Colonic mucosa (tissue), 4 donors: ENCODE results near the gene SLC12A7. TPM values are rescaled to one million over a fixed set of nuclear protein-coding genes. Genes with fewer than 3 reads are reported as not detected.

Source experiments
- DNase-seq: peaks from one replicate; pipeline ENCODE4 v3.0.0-alpha.2; 2020
- H3K27ac ChIP-seq: fragments of 200-600 bp; one replicate; pipeline ENCODE4 v1.8.0; 2021
- H3K27me3 ChIP-seq: fragments of 200-600 bp; one replicate; pipeline ENCODE4 v1.8.0; 2021
- H3K36me3 ChIP-seq: fragments of 200-600 bp; one replicate; pipeline ENCODE4 v1.8.0; 2021
- H3K4me1 ChIP-seq: fragments of 200-600 bp; one replicate; pipeline ENCODE4 v1.8.0; 2021; ENCODE audit warnings: mild to moderate bottlenecking
- H3K4me3 ChIP-seq: fragments of 200-600 bp; one replicate; pipeline ENCODE4 v1.8.0; 2021
- H3K9ac ChIP-seq, 2 donors: one replicate each; pipeline ENCODE4 v1.7.0; 2013; ENCODE audit warnings: control low read depth in 2 of 2, low read depth in 2 of 2, low read length in 2 of 2
- H3K9me3 ChIP-seq: fragments of 200-600 bp; one replicate; pipeline ENCODE4 v1.8.0; 2021
- intact Hi-C: fragments of 100-400 bp; cut with DNase I; formaldehyde crosslinking; loops from one replicate; pipeline ENCODE4 v1.14.1; 2022
- total RNA-seq, 2 donors: library from RNA; stranded (reverse); fragmentation: NEBNext Ultra II Directional in 1 of 2; extraction: Animal tissue kit (Norgen Biotek cat#: 25700) in 1 of 2; gene quantifications; one replicate each; pipeline ENCODE4 v1.2.1, GENCODE V29; 2021
- TF ChIP-seq, protein P1 (sequence below): fragments of 200-600 bp; IDR thresholded peaks from one replicate; pipeline ENCODE4 v1.8.0; 2022; ENCODE audit warnings: antibody characterized with exemption, mild to moderate bottlenecking
- donor health status: healthy.
- donor health status: DM: no; HTN: no; CAD: no.
- donor health status: DM: no; HTN: no; CAD: no.

Gene SLC12A7
- total RNA-seq, 2 donors from 2014 or later, result 64.6 to 81.2 TPM

DNA sequence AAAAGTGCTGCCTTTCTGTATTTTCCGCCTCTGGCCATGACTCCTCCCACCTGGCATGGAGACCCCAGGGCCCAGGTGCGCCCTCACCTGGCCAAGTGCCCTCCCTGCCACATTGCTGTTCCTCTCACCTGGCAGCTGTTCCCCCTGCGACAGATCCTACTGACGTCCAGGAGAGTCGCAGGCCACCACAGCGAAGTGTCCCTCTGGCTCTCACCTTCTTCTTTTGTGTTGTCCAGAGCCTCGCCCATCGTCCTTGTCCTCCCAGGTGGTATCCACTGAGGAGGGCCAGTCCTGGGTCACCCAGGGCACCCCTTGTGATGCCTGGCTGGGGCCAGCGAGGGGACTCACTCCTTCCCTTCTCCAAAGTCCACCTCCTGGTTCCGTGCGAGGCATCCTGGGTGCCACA is 100.6 kb downstream of the SLC12A7 start:
- Histone ChIP-seq H3K36me3 (no peaks in the 10 kb centered on the region), H3K27ac (no peak overlapping the region), H3K9ac (no peak overlapping the region), H3K4me1 (no peaks in the 10 kb centered on the region), H3K27me3 (peaks cover 47% of the 10 kb centered on the region), H3K9me3 (no peaks in the 10 kb centered on the region), H3K4me3 (no peak overlapping the region)
- intact Hi-C loops, result loop anchor here (5.0 kb wide), 1 partner anchor 89 kb away; no protein-coding TSS in a partner anchor
- peak; percentile 53 for DNase-seq
- TF ChIP-seq, protein P1, sequence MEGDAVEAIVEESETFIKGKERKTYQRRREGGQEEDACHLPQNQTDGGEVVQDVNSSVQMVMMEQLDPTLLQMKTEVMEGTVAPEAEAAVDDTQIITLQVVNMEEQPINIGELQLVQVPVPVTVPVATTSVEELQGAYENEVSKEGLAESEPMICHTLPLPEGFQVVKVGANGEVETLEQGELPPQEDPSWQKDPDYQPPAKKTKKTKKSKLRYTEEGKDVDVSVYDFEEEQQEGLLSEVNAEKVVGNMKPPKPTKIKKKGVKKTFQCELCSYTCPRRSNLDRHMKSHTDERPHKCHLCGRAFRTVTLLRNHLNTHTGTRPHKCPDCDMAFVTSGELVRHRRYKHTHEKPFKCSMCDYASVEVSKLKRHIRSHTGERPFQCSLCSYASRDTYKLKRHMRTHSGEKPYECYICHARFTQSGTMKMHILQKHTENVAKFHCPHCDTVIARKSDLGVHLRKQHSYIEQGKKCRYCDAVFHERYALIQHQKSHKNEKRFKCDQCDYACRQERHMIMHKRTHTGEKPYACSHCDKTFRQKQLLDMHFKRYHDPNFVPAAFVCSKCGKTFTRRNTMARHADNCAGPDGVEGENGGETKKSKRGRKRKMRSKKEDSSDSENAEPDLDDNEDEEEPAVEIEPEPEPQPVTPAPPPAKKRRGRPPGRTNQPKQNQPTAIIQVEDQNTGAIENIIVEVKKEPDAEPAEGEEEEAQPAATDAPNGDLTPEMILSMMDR, result peak; percentile 43

DNA sequence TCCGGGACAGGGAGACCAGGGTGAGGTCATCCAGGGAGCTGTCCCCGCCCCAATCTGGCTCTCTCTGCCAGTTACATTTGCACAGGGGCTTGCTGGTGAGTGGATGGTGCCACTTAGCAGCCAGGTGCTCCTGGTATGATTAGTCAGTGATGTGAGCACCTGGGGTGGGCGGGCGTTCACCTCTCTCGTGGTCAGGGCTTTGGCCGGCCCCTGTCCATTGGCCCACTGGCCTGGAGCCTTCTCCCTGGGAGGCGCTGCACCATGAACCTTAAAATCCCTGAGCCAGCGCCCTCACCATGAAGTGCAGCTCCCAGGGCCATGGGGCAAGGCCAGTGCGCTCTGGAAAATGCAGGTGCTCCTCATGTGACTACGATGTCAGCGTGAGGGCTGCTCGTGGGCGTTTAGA is 101.2 kb downstream of the SLC12A7 start:
- Histone ChIP-seq H3K9me3 (no peaks in the 10 kb centered on the region), H3K9ac (no peak overlapping the region), H3K36me3 (no peaks in the 10 kb centered on the region), H3K4me1 (no peaks in the 10 kb centered on the region), H3K4me3 (no peak overlapping the region), H3K27ac (no peak overlapping the region), H3K27me3 (peaks cover 53% of the 10 kb centered on the region)
- no peak for DNase-seq
- intact Hi-C loops, result loop anchor here (5.0 kb wide), 1 partner anchor 88 kb away; no protein-coding TSS in a partner anchor
- TF ChIP-seq, protein P1, result no peak

DNA sequence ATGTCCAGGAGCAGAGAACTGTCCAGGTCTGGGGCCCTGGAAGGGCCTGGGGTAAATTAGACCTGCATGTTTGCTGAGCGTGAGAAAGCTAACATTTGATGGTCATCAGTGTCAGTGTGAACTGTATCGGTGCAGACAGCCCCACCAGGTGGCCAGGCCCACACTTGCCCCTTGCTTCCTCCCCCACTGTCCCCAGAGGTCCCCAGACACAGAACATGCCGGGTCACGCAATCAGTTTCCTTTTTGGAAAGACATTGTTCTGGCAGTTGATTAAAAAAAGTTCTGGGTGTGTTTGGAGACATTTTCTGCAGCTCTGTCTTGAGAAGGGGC is 101.7 kb downstream of the SLC12A7 start:
- peaks cover 58% of the 10 kb centered on the region for H3K27me3 ChIP-seq
- no peak overlapping the region for H3K9ac ChIP-seq
- peaks cover 2% of the 10 kb centered on the region for H3K4me1 ChIP-seq
- intact Hi-C loops, result loop anchor here (5.0 kb wide), 1 partner anchor 88 kb away; no protein-coding TSS in a partner anchor
- H3K9me3 ChIP-seq, result no peaks in the 10 kb centered on the region
- TF ChIP-seq, protein P1, result no peak
- H3K4me3 ChIP-seq, result no peak overlapping the region
- no peak overlapping the region for H3K27ac ChIP-seq
- no peak for DNase-seq
- no peaks in the 10 kb centered on the region for H3K36me3 ChIP-seq

- H3K9me3 ChIP-seq, result no peaks in the 10 kb centered on the region
- H3K4me3 ChIP-seq, result peak overlapping the region; percentile 36
- no peak overlapping the region for H3K27ac ChIP-seq
- H3K27me3 ChIP-seq, result peaks cover 64% of the 10 kb centered on the region
- TF ChIP-seq, protein P1, result no peak
- peaks cover 4% of the 10 kb centered on the region for H3K4me1 ChIP-seq
- peak overlapping the region in 1 of 2 donors; percentile 35 for H3K9ac ChIP-seq
- DNase-seq, result no peak
- intact Hi-C loops, result loop anchor here (5.0 kb wide), 2 partner anchors 87 to 128 kb away; no protein-coding TSS in a partner anchor
- H3K36me3 ChIP-seq, result no peaks in the 10 kb centered on the region
Observed at GRCh38 chr5:1009359-1010180, 102.3 kb downstream of the SLC12A7 start.

DNA sequence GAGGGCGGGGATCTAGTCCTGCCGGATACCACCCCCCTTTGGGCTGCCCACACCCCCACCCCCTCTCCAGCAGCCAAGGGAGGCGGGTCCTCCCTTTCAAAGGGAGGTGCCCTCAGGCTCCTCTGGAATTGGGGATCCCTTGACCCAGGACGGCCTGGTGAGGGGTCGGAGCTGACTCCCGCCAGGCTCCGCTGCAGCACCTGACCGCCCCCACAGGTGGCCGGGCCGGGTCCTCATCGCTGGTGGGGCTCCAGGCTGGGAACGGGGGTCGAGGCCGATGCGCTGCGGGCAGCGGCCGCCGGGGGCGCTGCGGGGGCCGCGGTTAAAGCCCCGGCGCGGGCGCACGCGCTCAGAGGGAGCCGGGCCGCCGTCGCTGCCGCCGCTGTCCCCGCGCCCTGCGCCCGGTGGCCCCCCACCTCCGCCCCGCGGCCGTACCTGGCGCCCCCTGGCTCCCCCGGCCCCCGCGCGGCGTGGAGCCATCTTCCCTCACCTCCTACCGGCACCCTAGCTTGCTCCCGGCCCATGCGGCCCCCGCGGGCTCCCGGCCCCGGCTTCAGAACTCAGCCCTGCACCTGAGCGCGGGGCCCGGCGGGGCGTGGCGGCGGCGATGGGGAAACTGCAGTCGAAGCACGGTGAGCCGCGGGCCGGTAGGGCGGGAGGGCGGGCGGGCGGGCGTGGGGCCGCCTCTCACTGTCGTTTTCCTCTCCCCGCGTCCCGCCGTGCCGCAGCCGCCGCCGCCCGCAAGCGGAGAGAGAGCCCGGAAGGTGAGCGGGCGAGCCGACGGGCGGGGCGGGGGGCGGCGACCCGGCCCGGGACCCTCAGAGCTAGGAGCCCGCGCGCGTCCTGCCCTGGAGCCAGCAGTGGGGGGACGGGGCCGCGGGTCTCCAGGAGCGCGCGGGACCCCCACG is 103.2 kb downstream of the SLC12A7 start, which contains the start of gene NKD2:
NKD2 (plus strand) TSS at position 352 of the 908 bp plus-strand sequence; CDS start at position 608, 256 bp downstream.
- no peaks in the 10 kb centered on the region for H3K9me3 ChIP-seq
- H3K9ac ChIP-seq, result peak within 1 kb of the TSS in 1 of 2 donors; percentile 63
- intact Hi-C loops, result loop anchor here (5.0 kb wide), 1 partner anchor 129 kb away; no protein-coding TSS in a partner anchor
- no peak within 1 kb of the TSS for H3K27ac ChIP-seq
- DNase-seq, result peak; percentile 20
- H3K36me3 ChIP-seq, result no peaks in the 10 kb centered on the region
- TF ChIP-seq, protein P1, result peak; percentile 21
- H3K27me3 ChIP-seq, result peaks cover 64% of the 10 kb centered on the region
- peaks cover 6% of the 10 kb centered on the region for H3K4me1 ChIP-seq
- H3K4me3 ChIP-seq, result peak within 1 kb of the TSS; percentile 36
